ENCODE data around the gene SLC18A2.

Gene SLC18A2

GRCh38 chr10:117240621-117241529 is at the start of gene SLC18A2:
SLC18A2 (plus strand) TSS chr10:117241114; CDS start chr10:117241694, 580 bp downstream.
- Histone ChIP-seq H3K9me3 (ENCODE audit: control insufficient read depth, low read length) (no peaks in the 10 kb centered on the region), H3K36me3 (ENCODE audit: control insufficient read depth, insufficient read depth, low read length) (no peaks in the 10 kb centered on the region), H3K9ac (ENCODE audit: low read length) (no peak within 1 kb of the TSS), H3K4me1 (ENCODE audit: control insufficient read depth, insufficient read depth, low read length) (no peaks in the 10 kb centered on the region), H3K4me3 (ENCODE audit: low read length) (no peak within 1 kb of the TSS), H3K27me3 (ENCODE audit: control insufficient read depth, insufficient read depth, low read length) (peaks cover 45% of the 10 kb centered on the region)

- H3K9me3 ChIP-seq (ENCODE audit: control insufficient read depth, low read length): no peaks in the 10 kb centered on the region
- H3K4me1 ChIP-seq (ENCODE audit: control insufficient read depth, insufficient read depth, low read length): no peaks in the 10 kb centered on the region
- H3K36me3 ChIP-seq (ENCODE audit: control insufficient read depth, insufficient read depth, low read length): no peaks in the 10 kb centered on the region
- no peak within 1 kb of the TSS for H3K4me3 ChIP-seq (ENCODE audit: low read length)
- peaks cover 2% of the 10 kb centered on the region for H3K27me3 ChIP-seq (ENCODE audit: control insufficient read depth, insufficient read depth, low read length)
- H3K9ac ChIP-seq (ENCODE audit: low read length): no peak within 1 kb of the TSS
Measured at GRCh38 chr10:117197189-117197588, 43.7 kb upstream of the SLC18A2 start, which contains the start of gene KCNK18. KCNK18 (plus strand) TSS chr10:117197489; CDS start chr10:117197489, 0 bp downstream.

GRCh38 chr10:117198088-117198487 is 42.8 kb upstream of the SLC18A2 start:
- Histone ChIP-seq H3K4me3 (ENCODE audit: low read length) (no peak overlapping the region), H3K4me1 (ENCODE audit: control insufficient read depth, insufficient read depth, low read length) (no peaks in the 10 kb centered on the region), H3K27me3 (ENCODE audit: control insufficient read depth, insufficient read depth, low read length) (peaks cover 2% of the 10 kb centered on the region), H3K36me3 (ENCODE audit: control insufficient read depth, insufficient read depth, low read length) (no peaks in the 10 kb centered on the region), H3K9me3 (ENCODE audit: control insufficient read depth, low read length) (no peaks in the 10 kb centered on the region), H3K9ac (ENCODE audit: low read length) (no peak overlapping the region)

GRCh38 chr10:117201826-117202225 is 39.1 kb upstream of the SLC18A2 start:
- Histone ChIP-seq H3K9ac (ENCODE audit: low read length) (no peak overlapping the region), H3K27me3 (ENCODE audit: control insufficient read depth, insufficient read depth, low read length) (peaks cover 5% of the 10 kb centered on the region), H3K36me3 (ENCODE audit: control insufficient read depth, insufficient read depth, low read length) (no peaks in the 10 kb centered on the region), H3K9me3 (ENCODE audit: control insufficient read depth, low read length) (no peaks in the 10 kb centered on the region), H3K4me1 (ENCODE audit: control insufficient read depth, insufficient read depth, low read length) (no peaks in the 10 kb centered on the region), H3K4me3 (ENCODE audit: low read length) (no peak overlapping the region)

GRCh38 chr10:117204316-117204715 is 36.6 kb upstream of the SLC18A2 start:
- H3K4me1 ChIP-seq (ENCODE audit: control insufficient read depth, insufficient read depth, low read length): no peaks in the 10 kb centered on the region
- no peak overlapping the region for H3K9ac ChIP-seq (ENCODE audit: low read length)
- no peaks in the 10 kb centered on the region for H3K9me3 ChIP-seq (ENCODE audit: control insufficient read depth, low read length)
- peaks cover 10% of the 10 kb centered on the region for H3K27me3 ChIP-seq (ENCODE audit: control insufficient read depth, insufficient read depth, low read length)
- no peak overlapping the region for H3K4me3 ChIP-seq (ENCODE audit: low read length)
- no peaks in the 10 kb centered on the region for H3K36me3 ChIP-seq (ENCODE audit: control insufficient read depth, insufficient read depth, low read length)

- Histone ChIP-seq H3K27me3 (ENCODE audit: control insufficient read depth, insufficient read depth, low read length) (peaks cover 27% of the 10 kb centered on the region), H3K4me1 (ENCODE audit: control insufficient read depth, insufficient read depth, low read length) (peaks cover 11% of the 10 kb centered on the region), H3K4me3 (ENCODE audit: low read length) (no peak overlapping the region), H3K9me3 (ENCODE audit: control insufficient read depth, low read length) (no peaks in the 10 kb centered on the region), H3K9ac (ENCODE audit: low read length) (no peak overlapping the region), H3K36me3 (ENCODE audit: control insufficient read depth, insufficient read depth, low read length) (no peaks in the 10 kb centered on the region)
Measured at GRCh38 chr10:117212176-117212575, 28.7 kb upstream of the SLC18A2 start.

GRCh38 chr10:117214401-117214800 is 26.5 kb upstream of the SLC18A2 start:
- peaks cover 30% of the 10 kb centered on the region for H3K27me3 ChIP-seq (ENCODE audit: control insufficient read depth, insufficient read depth, low read length)
- H3K36me3 ChIP-seq (ENCODE audit: control insufficient read depth, insufficient read depth, low read length): no peaks in the 10 kb centered on the region
- peaks cover 17% of the 10 kb centered on the region for H3K4me1 ChIP-seq (ENCODE audit: control insufficient read depth, insufficient read depth, low read length)
- H3K9me3 ChIP-seq (ENCODE audit: control insufficient read depth, low read length): no peaks in the 10 kb centered on the region
- H3K9ac ChIP-seq (ENCODE audit: low read length): no peak overlapping the region
- H3K4me3 ChIP-seq (ENCODE audit: low read length): no peak overlapping the region

GRCh38 chr10:117215079-117215478 is 25.8 kb upstream of the SLC18A2 start:
- Histone ChIP-seq H3K27me3 (ENCODE audit: control insufficient read depth, insufficient read depth, low read length) (peaks cover 30% of the 10 kb centered on the region), H3K9ac (ENCODE audit: low read length) (no peak overlapping the region), H3K4me3 (ENCODE audit: low read length) (no peak overlapping the region), H3K36me3 (ENCODE audit: control insufficient read depth, insufficient read depth, low read length) (no peaks in the 10 kb centered on the region), H3K9me3 (ENCODE audit: control insufficient read depth, low read length) (no peaks in the 10 kb centered on the region), H3K4me1 (ENCODE audit: control insufficient read depth, insufficient read depth, low read length) (peaks cover 17% of the 10 kb centered on the region)

- Histone ChIP-seq H3K9ac (ENCODE audit: low read length) (no peak overlapping the region), H3K4me1 (ENCODE audit: control insufficient read depth, insufficient read depth, low read length) (peaks cover 17% of the 10 kb centered on the region), H3K27me3 (ENCODE audit: control insufficient read depth, insufficient read depth, low read length) (peaks cover 30% of the 10 kb centered on the region), H3K4me3 (ENCODE audit: low read length) (no peak overlapping the region), H3K36me3 (ENCODE audit: control insufficient read depth, insufficient read depth, low read length) (no peaks in the 10 kb centered on the region), H3K9me3 (ENCODE audit: control insufficient read depth, low read length) (no peaks in the 10 kb centered on the region)
Measured at GRCh38 chr10:117216028-117216427, 24.9 kb upstream of the SLC18A2 start.

GRCh38 chr10:117216611-117217195 is 24.2 kb upstream of the SLC18A2 start:
- Histone ChIP-seq H3K9me3 (ENCODE audit: control insufficient read depth, low read length) (no peaks in the 10 kb centered on the region), H3K4me3 (ENCODE audit: low read length) (peak overlapping the region; percentile 58), H3K27me3 (ENCODE audit: control insufficient read depth, insufficient read depth, low read length) (peaks cover 30% of the 10 kb centered on the region), H3K4me1 (ENCODE audit: control insufficient read depth, insufficient read depth, low read length) (peaks cover 17% of the 10 kb centered on the region), H3K36me3 (ENCODE audit: control insufficient read depth, insufficient read depth, low read length) (no peaks in the 10 kb centered on the region), H3K9ac (ENCODE audit: low read length) (peak overlapping the region; percentile 62)

- Histone ChIP-seq H3K9ac (ENCODE audit: low read length) (peak overlapping the region; percentile 62), H3K27me3 (ENCODE audit: control insufficient read depth, insufficient read depth, low read length) (peaks cover 31% of the 10 kb centered on the region), H3K9me3 (ENCODE audit: control insufficient read depth, low read length) (no peaks in the 10 kb centered on the region)
Measured at GRCh38 chr10:117217196-117217761, 23.6 kb upstream of the SLC18A2 start.

GRCh38 chr10:117218654-117219053 is 22.3 kb upstream of the SLC18A2 start:
- Histone ChIP-seq H3K4me1 (ENCODE audit: control insufficient read depth, insufficient read depth, low read length) (peaks cover 17% of the 10 kb centered on the region), H3K9ac (ENCODE audit: low read length) (no peak overlapping the region), H3K9me3 (ENCODE audit: control insufficient read depth, low read length) (no peaks in the 10 kb centered on the region), H3K27me3 (ENCODE audit: control insufficient read depth, insufficient read depth, low read length) (peaks cover 35% of the 10 kb centered on the region), H3K36me3 (ENCODE audit: control insufficient read depth, insufficient read depth, low read length) (no peaks in the 10 kb centered on the region), H3K4me3 (ENCODE audit: low read length) (no peak overlapping the region)

More at GRCh38 chr10:117217196-117217761, 23.6 kb upstream of the SLC18A2 start:
- Histone ChIP-seq H3K4me1 (ENCODE audit: control insufficient read depth, insufficient read depth, low read length) (peaks cover 17% of the 10 kb centered on the region), H3K4me3 (ENCODE audit: low read length) (peak overlapping the region; percentile 58), H3K36me3 (ENCODE audit: control insufficient read depth, insufficient read depth, low read length) (no peaks in the 10 kb centered on the region)

Measured in mucosa of stomach (tissue), 1 donor.